GM19238 (cell line): Measurements from ENCODE around the gene PDXP.
"Not testable (repeated sequence)": the region's sequence is repeated elsewhere in the genome, so short reads cannot be mapped to it uniquely, and the experiment has no call there.

Experiments used
- DNase-seq: peaks from one replicate; pipeline ENCODE4 v3.0.0; 2011; ENCODE audit warnings: low spot score; ENCODE audit not compliant: insufficient read length

PDXP gene

DNA sequence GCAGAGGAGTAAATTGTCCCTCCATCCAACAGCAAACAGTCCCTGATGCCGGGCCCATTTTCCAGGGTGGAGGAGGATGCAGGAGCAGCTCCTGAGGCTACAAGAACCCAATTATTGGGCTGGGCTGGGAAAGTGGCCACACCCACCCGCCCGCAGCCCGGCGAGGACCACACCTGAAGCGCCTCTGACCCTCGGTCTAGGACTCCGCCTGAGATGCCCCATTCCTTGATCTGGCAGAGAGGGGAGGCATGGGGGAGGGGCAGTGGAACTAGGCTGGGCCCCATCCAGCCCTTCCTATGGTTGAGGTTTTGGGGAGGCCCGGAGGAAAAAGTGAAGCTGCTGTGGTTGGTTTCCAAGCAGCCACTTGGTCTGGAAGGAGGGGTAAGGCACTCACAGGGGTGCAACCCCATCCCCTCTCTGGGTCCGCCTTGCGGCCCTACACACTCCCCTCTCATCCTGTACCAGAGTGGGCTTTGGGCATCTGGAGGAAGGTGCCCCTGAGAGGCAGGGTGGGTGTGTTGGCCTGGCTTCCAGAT, 14.5 kb downstream of the PDXP start:
- DNase-seq, result no peak

DNA sequence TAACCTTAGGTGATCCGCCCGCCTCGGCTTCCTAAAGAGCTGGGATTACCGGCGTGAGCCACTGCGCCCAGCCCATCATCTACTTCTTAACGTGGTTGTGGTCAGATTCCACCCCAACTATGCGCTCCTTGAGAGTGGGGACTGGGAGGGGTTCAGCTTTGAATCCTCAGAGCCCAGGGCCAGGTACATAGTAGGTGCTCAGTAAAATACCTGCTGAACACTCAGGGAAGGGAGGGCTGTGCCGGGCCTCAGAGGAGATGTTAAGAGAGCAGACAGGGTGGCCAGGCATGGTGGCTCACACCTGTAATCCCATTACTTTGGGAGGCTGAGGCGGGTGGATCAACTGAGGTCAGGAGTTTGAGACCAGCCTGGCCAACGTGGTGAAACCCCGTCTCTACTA, 15.7 kb downstream of the PDXP start:
- no peak for DNase-seq

DNA sequence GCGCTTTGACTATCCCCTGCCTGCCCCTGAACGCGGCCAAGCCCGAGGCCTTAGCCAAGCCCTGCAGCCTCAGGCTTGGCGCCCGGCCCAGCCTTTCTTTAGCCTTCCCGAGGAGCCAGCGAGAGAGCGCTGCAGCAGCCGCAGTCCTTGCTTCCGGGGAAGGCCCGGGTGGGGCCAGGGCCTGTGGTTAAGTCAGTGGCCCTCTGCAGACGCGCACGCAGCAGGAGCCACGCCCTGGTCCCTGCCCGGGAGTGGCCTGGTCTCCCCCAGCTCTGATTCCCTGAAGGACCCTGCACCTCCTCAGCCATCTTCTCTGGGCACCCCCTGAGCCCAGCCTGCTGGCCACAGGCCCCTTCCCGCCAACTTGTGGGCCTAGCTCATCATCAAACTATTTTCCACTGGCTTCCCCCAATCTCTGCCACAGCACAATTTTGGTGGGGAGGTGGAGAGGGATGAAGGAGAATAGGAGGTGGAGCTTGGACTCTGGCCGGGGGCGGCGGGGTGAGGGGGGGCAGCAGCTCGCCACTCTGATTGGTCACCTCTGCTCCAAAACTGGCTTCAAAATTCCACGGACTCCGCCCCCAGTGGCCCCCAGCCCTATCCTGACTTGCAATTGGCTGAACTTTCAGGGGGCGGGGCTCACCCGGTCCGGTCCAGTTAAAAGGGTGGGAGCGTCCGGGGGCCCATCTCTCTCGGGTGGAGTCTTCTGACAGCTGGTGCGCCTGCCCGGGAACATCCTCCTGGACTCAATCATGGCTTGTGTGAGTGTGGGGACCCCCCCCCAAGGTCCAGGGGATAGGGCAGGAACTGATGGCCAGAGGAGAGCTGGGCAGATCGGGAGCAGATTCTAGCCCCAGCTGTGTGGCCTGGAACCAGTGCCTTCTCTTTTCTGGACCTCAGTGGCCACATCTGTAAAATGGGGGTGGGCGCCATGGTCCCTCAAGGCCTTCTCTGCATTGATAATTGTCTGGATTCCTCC, 16.7 kb downstream of the PDXP start, which contains the start of gene LGALS1:
Gene LGALS1 (plus strand): TSS at position 686 of the 979 bp plus-strand sequence. CDS start 67 bp downstream, at position 753.
- DNase-seq, result peak; percentile 77

DNA sequence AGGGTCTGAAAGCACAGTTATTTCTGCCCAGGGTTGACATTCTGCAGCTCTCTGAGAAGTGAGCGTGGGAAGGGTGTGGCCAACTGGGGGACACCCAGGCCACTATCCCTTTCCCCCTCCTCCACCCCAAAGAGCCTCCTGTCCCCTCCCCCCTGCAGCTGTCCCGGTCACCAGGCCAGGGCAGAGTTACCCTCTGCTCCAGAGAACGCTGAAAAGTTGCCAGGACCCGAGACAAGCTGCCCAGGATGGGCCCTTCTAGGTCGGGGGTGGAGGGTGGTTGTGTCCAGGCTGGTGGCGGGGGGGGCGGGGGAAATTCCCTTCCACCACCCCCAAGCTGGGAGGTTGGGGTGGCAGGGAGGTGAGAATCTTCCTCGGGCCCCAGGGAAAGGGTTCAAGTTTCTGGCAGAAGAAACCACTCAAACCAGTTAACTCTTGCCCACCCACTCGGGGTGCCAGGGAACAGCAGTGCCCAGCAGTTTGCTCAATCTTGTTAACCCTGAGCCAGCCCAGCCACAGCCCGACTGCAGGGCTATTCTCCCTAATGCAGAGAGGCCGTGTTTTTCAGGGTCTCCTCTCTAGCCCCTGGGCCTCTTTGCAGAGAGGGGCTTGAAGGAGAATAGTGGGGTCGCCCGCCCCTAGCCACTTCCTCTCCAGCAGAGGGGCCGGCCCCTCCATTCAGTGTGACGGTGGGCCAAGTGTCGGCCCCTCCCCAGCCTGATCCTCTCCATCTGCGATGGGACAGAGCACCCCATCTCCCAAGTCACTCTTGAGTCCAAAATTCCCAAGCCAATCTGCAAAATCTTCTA, 17.6 kb downstream of the PDXP start:
- no peak for DNase-seq

DNA sequence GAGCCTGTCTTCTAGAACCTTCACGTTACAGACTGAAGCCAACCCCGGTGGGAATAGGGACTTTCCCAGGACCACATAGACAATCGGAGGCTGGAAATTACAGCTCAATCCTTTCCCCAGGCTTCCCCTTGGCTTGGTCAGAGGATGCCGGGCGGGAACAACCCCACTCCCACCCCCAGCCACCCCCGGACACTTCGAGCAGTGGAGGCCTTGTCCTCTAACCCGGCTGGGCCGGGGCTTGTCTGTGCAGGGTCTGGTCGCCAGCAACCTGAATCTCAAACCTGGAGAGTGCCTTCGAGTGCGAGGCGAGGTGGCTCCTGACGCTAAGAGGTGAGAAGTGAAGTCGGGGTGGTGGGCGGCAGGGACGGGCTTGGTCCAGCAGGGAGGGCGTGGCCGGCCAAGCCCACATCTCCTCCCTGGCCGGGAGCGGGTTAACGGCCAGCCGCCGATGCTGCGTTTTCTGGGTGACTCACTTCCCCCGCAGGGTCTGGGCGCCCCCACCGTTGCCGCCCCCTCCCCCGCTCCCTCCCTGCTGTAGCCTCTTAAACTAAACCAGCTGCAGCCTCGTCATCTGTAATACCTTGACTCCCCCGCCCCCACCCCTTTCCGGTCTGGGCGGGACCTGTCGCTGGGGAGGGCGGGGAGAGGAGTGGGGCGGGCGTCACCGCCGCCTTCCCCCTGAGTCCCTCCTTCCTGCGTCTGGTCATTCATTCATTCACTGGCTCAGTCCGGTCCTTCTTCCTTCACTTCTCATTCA, 18.4 kb downstream of the PDXP start:
- DNase-seq, result peak; percentile 64

DNA sequence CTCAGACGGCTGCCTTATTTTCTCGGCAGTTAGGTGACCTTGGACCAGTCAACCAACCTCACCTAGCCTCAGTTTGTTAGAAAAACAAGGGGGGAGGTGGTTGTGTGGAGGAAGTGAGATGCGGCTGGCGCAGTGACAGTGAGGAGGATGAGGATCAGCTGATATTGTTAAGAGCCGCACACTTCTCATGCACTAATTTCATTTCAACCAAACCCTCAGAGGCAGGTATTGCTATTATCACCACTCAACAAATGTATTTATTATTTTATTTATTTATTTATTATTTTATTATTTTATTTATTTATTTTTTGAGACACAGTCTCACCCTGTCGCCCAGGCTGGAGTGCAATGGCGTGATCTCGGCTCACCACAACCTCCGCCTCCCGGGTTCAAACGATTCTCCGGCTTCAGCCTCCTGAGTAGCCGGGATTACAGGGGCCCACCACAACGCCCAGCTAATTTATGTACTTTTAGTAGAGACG, 19.0 kb downstream of the PDXP start:
- no peak for DNase-seq

DNA sequence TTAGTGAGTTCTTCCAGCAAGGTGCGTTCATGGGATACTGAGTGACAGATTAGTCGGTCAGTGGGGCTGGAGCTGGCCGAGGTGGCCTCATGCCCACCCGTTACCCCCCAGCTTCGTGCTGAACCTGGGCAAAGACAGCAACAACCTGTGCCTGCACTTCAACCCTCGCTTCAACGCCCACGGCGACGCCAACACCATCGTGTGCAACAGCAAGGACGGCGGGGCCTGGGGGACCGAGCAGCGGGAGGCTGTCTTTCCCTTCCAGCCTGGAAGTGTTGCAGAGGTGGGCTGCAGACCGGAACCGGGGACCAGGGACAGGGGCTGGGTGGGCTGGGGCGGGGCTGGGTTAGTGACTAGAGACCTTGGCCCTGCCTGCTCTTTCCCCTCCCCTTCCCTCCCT, 19.8 kb downstream of the PDXP start:
- no peak for DNase-seq

DNA sequence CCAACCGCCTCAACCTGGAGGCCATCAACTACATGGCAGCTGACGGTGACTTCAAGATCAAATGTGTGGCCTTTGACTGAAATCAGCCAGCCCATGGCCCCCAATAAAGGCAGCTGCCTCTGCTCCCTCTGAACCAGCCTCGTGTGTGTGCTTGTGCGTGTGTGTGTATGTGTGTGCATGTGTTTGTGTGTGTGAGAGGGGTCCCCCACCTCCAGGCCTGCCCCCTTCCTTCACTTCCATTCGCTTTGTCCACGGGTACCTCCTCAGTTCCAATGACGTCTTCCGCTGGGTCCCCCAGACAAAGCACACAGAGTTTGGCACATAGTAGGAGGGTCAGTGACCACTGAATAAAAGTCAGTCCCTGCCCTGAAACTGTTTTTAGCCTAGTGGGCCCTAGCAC, 21.1 kb downstream of the PDXP start:
- DNase-seq, result no peak

DNA sequence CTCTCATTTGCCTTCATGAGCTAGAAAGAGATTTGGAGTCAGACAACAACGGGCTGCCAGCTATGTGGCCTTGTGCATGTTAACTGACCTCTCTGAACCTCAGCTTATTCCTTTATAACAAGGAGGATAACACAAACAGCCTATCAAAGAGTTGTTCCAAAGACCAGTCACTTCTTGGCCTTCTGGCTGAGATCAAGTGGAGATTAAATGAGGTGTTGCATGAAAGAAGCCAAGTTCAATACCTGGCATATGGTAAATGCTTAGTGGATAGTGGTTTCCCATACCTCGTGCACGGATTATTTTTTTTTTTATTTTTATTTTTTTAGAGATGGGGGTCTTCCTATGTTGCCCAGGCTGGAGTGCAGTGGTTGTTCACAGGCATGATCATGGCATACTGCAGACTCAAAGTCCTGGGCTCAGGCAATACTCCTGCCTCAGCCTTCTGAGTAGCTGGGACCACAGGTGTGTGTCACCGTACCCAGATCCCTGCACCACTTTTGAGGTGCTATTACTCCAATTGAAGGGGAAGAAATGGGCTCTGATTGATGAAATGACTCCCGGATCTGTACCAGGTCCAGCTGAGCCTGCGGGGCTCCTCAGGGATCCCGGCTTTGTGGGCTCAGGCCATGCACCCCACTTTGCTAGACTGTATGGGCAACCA, 21.8 kb downstream of the PDXP start:
- no peak for DNase-seq

DNA sequence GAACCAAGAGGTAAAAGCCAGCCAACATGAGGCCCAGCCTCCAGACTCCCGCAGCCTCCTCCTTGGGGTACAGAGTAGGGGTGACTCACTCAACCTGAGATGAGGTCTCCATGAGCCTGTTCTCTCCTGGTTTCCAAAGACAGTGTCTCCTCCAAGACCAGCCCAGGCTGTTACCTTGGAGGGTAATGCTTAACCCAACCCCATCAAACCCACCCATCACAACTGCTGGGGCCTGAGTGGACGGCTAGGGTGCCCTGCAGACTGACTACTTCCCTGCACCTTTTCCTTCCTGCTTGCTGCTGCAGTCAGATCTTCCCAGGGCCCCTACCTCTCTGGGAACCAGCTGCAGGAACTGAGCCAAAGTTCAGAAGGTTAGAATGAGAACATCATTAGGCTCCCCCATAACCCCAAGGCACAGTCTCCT, 22.5 kb downstream of the PDXP start:
- DNase-seq, result no peak

DNA sequence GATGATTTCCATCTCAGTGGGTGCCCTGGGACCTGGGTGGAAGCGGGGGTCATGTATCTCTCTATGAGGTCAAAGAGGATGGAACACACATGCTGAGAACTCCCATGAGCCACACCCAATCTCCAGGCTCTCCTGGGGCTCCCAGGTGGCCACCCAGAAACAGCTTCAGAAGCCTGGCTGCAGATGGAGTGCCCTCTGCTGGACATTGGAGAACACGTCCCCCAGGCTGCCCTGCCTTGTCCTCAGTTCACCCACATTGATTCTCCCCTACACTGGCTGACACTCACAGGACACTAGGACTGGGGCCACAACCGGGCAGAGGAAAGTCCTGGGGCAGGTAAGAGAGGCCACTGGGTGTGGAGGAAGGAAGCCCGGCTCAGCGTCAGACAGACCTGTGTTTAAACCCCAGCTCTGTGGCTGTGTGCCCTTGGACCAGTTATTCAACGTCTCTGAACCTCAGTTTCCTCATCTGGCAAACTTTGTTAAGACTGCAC, 23.1 kb downstream of the PDXP start:
- peak; percentile 61 for DNase-seq

DNA sequence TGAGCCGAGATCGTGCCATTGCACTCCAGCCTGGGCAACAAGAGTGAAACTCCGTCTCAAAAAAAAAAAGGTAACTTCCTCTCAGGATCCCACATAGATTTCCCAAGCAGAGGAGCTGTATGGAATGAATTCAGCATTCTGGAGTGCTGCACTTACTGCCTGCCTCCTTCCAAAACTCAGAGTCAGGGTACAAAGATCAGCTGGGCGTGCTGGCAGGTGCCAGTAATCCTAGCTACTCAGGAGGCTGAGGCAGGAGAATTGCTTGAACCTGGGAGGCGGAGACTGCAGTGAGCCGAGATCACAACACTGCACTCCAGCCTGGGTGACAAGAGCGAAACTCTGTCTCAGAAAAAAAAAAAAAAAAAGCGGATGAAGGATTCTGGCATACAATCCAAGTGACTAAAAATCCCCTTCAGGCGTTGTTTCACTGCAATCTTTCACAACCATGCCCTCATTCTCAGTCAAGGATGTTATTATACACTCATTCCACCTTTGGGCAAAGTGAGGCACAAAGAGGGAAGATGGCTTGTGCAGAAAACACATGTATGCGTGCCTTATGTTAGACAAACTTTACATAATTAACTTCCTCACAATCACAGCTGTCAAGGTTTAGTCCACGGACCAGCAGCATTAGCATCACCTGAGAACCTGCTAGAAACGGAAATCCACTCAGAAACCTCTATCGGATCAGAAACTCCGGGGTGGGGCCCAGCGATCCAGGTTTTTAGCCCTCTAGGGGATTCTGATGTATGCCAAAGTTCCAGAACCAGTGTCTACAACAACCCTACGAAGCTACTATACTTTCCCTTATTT, 26.5 kb downstream of the PDXP start:
- DNase-seq, result no peak

DNA sequence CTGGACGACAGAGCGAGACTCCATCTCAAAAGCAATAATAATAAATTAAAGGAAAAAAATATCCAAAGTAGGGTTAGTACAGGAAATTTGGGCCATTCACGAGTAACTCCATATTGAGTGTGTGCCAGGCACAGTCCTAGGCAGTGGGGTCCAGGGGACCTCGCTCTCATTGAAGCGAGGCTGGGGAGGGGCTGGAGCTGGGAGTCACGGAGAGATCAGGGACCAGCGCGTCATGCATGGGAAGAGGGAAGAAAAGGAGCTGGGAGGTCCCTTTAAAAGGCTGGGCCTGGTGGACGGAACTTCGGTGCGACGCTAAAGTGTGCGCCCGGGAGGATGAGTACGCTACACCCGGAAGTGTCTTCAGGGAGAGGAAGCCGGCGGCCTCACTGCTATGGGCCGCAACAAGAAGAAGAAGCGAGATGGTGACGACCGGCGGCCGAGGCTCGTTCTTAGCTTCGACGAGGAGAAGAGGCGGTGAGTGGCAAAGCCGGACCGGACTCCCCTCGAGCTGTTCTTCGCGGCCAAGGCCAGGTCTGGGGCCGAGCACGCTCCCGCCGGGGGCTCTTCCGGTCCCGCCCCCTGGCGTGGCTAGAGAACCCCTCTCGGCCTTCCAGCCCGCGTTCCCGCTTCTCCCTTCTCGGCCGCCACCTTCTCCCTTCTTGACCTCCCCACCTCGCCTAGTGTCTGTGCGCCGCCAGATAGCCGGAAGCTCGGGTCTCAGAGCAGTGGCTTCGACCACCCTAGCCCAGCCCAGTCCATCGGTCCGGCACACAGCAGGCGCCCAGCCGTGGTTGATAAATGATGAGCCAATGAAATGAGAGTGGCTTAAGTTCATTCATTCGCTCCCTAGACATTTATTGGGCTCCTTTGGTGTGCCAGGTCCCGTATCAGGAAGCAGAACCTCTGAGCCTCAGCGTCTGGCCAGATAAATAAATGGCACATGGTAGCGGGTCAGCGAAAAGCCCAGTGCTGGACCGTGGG, 27.8 kb downstream of the PDXP start, which contains the start of gene NOL12:
Gene NOL12 (plus strand): TSS at position 342 of the 981 bp plus-strand sequence. CDS start 50 bp downstream, at position 392.
- DNase-seq, result peak; percentile 80

DNA sequence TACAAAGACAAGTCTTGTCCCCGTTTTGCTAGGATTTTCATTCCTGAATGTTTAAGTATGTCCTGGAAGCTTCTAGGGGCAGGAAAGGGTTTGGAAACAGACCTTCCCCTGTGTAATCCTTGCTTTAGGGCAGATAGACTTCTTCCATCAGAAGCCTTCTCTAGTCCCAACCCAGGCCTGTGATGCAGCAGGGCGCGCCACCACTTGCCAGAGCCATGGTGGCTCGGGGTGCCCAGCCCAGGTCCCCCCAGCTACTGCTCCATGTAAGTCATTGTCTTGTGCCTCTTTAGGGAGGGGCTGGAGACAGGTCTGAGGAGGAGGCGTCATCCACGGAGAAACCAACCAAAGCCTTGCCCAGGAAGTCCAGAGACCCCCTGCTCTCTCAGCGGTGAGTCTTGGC, 31.9 kb downstream of the PDXP start:
- no peak for DNase-seq

DNA sequence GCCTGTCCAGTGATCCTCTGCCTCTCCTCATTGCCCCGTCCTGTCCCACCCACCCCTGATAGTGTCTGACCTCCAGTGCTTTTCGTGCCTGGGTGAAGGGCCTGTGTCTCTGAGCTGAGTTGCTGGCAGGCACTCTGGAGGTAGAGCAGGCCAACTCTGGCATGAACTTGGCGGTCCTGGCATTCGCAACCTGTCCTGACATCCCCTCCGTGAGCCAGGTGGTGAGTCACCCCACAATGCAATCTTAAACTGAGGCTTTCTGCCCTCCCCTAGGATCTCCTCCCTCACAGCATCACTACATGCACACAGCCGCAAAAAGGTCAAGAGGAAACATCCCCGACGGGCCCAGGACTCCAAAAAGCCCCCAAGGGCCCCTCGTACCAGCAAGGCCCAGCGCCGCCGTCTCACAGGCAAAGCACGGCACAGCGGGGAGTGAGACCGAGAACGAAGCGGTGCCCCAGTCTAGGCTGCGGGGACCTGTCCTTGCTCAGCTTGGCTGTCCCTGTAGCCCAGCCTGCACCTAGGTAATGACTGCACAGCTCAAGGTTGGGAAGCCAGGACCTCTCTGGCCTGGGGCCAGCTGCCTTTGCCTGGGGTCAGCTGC, 32.5 kb downstream of the PDXP start:
- DNase-seq, result no peak

DNA sequence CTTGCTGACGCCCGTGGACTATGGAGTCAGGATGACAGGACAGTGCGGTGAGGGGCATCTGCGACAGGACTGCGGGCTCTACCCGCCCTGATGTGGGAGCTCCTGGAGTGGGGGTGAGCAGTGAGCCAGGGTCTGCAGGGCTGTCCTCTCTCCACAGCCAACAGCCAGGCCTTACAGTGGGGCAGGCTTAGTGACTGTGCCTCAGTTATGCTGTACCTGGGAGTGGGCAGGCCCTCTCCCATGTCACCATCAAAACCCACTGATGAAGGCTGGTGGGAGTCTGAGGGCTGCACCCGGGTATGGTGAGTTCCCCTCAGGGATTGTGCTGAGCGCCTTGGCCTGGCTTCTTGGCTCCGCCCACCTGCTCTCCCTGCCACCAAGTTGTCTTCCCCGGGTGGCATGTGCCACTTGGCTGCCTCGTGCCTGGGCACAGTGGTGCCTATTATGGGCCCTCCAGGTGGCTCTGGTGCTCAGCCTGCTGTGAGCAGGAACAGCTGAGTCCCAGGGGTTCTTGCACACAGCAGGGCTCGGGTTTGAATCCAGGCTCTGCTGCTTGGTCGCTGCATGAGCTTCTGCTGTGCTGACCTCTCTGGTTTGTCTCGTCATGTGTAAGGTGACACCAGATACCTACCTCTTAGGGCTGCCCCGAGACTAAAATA, 34.2 kb downstream of the PDXP start:
- DNase-seq, result no peak

DNA sequence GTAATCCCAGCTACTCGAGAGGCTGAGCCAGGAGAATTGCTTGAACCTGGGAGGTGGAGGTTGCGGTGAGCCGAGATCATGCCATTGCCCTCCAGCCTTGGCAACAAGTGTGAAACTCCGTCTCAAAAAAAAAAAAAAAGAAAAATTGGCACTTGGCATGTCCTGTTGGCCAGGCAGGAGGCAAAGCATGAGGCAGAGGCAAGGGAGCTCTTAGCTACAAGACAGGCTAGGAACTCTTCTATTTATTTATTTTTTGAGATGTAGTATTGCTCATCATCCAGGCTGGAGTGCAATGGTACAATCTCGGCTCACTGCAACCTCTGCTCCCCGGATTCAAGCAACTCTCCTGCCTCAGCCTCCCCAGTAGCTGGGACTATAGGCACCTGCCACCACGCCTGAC, 35.6 kb downstream of the PDXP start:
- DNase-seq, result not testable (repeated sequence)
